Stimulated activated memory B cell treated with anti-CD40 and anti-IgM and Interleukin-4, amounts not matched to agents 10 μg/mL and 1 μg/mL and 100 μg/mL, for 72 hours (primary cell): ENCODE measurements around the gene SCP2.

ENCODE experiments used
- ATAC-seq: fragments of 150-1000 bp; cut with Tn5 transposase; 2 replicates; pipeline ENCODE4 v1.10.0; 2021
- H3K27ac Mint-ChIP-seq: one replicate; pipeline ENCODE4 v1.8.0; 2022; ENCODE audit warnings: mild to moderate bottlenecking, mixed read lengths
- H3K27me3 Mint-ChIP-seq: one replicate; pipeline ENCODE4 v1.8.0; 2022; ENCODE audit warnings: mixed read lengths
- H3K36me3 Mint-ChIP-seq: one replicate; pipeline ENCODE4 v1.8.0; 2022; ENCODE audit warnings: mixed read lengths
- H3K4me1 Mint-ChIP-seq: one replicate; pipeline ENCODE4 v1.8.0; 2022; ENCODE audit warnings: mixed read lengths
- H3K4me3 Mint-ChIP-seq: one replicate; pipeline ENCODE4 v1.8.0; 2022; ENCODE audit warnings: mild to moderate bottlenecking, moderate library complexity, mixed read lengths
- H3K9me3 Mint-ChIP-seq: one replicate; pipeline ENCODE4 v1.8.0; 2022; ENCODE audit warnings: mixed read lengths

Gene SCP2

DNA sequence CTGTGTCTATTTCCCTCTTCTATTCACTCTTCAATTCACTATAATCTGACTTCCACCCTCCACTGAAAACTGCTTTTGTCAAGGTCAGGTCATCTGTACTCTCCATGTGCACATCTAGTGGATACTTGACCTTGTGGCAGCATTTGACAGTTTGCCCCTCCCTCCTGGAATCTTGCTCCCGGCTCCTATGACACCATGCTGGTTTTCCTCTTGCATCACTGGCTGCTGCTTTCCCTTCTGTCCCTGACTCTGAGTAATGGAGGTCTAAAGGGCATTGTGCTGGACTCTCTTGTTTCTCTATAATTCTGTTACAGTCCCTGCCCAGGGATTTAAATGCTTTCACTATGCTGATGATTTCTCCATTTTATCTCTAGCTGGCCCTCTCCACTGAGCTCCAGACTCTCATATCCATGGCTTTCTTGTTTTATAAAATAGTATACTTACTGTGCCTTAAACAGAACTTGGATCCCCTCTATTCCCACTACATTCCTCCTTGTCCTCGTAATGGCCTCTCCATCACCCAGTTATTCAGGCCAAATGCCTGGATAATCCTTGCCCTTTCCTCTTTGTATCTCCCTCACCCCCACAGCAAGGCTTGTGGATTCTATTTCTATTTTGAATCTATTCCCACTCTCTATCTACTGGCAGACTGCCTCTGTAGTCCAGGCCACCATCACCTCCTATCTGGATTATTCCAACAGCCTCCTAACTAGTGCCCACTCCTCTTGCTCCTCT is 98.1 kb downstream of the SCP2 start:
- no peak overlapping the region for H3K27ac Mint-ChIP-seq
- no peak overlapping the region for H3K4me3 Mint-ChIP-seq
- ATAC-seq = no peak
- no peaks in the 10 kb centered on the region for H3K4me1 Mint-ChIP-seq
- H3K9me3 Mint-ChIP-seq = no peaks in the 10 kb centered on the region
- H3K27me3 Mint-ChIP-seq = no peaks in the 10 kb centered on the region
- H3K36me3 Mint-ChIP-seq = peaks cover 6% of the 10 kb centered on the region

- Mint-ChIP-seq H3K27me3 (no peaks in the 10 kb centered on the region), H3K27ac (no peak overlapping the region), H3K9me3 (no peaks in the 10 kb centered on the region), H3K4me3 (no peak overlapping the region), H3K36me3 (peaks cover 6% of the 10 kb centered on the region), H3K4me1 (no peaks in the 10 kb centered on the region)
- ATAC-seq = no peak
Observed at GRCh38 chr1:53025769-53026112, 98.7 kb downstream of the SCP2 start.

- Mint-ChIP-seq H3K4me3 (no peak overlapping the region), H3K4me1 (no peaks in the 10 kb centered on the region), H3K9me3 (no peaks in the 10 kb centered on the region), H3K27me3 (no peaks in the 10 kb centered on the region), H3K27ac (no peak overlapping the region), H3K36me3 (peaks cover 9% of the 10 kb centered on the region)
- no peak for ATAC-seq
Observed at GRCh38 chr1:53026254-53026653, 99.2 kb downstream of the SCP2 start.

DNA sequence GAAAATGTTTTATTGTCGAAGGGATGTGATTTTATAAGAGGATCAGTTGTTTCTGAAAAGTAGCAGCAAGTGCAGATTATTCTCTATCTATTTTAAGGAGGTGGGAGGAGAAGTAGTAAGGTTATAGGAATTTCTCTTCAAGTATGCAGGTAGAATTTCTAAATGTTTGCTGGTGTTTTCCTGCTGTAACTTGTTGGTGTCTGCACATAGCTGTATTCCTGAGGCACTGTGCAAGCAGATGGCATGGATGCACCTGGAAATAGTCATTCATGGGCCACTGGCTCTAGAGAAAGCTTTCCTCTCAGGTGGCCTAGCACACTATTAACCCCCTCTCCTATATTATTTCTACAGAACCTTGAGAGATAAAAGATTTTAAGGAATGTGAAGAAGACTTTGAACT is 104.7 kb downstream of the SCP2 start:
- H3K36me3 Mint-ChIP-seq = peaks cover 22% of the 10 kb centered on the region
- no peaks in the 10 kb centered on the region for H3K4me1 Mint-ChIP-seq
- H3K4me3 Mint-ChIP-seq = no peak overlapping the region
- H3K27me3 Mint-ChIP-seq = no peaks in the 10 kb centered on the region
- ATAC-seq = no peak
- H3K9me3 Mint-ChIP-seq = no peaks in the 10 kb centered on the region
- H3K27ac Mint-ChIP-seq = no peak overlapping the region

- Mint-ChIP-seq H3K4me1 (no peaks in the 10 kb centered on the region), H3K9me3 (no peaks in the 10 kb centered on the region), H3K27me3 (no peaks in the 10 kb centered on the region), H3K27ac (no peak overlapping the region), H3K4me3 (no peak overlapping the region), H3K36me3 (peaks cover 45% of the 10 kb centered on the region)
- no peak for ATAC-seq
Observed at GRCh38 chr1:53037159-53037558, 110.1 kb downstream of the SCP2 start.

- Mint-ChIP-seq H3K9me3 (no peaks in the 10 kb centered on the region), H3K27me3 (no peaks in the 10 kb centered on the region), H3K36me3 (peaks cover 41% of the 10 kb centered on the region), H3K4me3 (no peak overlapping the region), H3K27ac (no peak overlapping the region), H3K4me1 (no peaks in the 10 kb centered on the region)
- no peak for ATAC-seq
Observed at GRCh38 chr1:53038566-53038965, 111.5 kb downstream of the SCP2 start.

- H3K27me3 Mint-ChIP-seq = no peaks in the 10 kb centered on the region
- no peak overlapping the region for H3K4me3 Mint-ChIP-seq
- peaks cover 54% of the 10 kb centered on the region for H3K36me3 Mint-ChIP-seq
- H3K9me3 Mint-ChIP-seq = no peaks in the 10 kb centered on the region
- H3K27ac Mint-ChIP-seq = no peak overlapping the region
- H3K4me1 Mint-ChIP-seq = no peaks in the 10 kb centered on the region
- ATAC-seq = no peak
Observed at GRCh38 chr1:53043271-53043670, 116.2 kb downstream of the SCP2 start.

DNA sequence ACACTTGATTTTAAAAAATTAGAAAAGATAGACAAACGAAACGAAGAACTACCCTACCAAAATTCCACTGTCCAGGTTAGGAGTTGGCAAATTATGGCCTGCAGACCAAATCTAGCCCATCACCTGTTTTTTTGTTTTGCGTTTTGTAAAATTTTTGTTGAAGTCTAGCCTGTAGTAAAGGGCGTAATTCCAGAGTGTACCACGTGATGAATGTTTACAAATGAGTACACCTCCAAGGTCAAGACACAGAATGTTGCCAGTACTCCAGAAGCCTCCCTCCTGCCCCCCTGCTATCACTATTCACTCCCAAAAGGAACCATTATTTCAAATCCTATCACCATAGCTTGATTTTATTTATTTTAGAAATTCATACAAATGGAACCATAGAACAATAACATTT is 117.8 kb downstream of the SCP2 start:
- ATAC-seq = no peak
- no peaks in the 10 kb centered on the region for H3K4me1 Mint-ChIP-seq
- no peaks in the 10 kb centered on the region for H3K9me3 Mint-ChIP-seq
- no peak overlapping the region for H3K27ac Mint-ChIP-seq
- H3K27me3 Mint-ChIP-seq = no peaks in the 10 kb centered on the region
- no peak overlapping the region for H3K4me3 Mint-ChIP-seq
- H3K36me3 Mint-ChIP-seq = peaks cover 48% of the 10 kb centered on the region

DNA sequence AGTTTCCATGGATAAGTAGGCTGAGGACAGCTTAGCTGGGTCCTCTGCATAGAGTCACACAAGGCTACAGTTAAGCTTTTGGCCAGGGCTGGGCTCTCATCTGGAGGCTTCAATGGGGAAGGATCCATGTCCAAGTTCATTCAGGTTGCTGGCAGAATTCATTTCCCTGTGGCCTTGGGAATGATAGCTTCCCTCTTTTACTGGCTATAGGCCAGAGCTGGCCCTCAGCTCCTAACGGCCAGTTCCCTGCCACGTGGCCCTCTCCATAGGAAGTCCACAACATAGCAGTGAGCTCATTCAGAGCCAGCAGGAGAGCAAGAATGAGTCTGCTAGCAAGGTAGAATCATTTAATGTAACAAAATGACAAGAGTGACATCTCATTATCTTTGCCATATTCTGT is 119.9 kb downstream of the SCP2 start:
- no peaks in the 10 kb centered on the region for H3K27me3 Mint-ChIP-seq
- H3K4me1 Mint-ChIP-seq = no peaks in the 10 kb centered on the region
- H3K9me3 Mint-ChIP-seq = no peaks in the 10 kb centered on the region
- H3K27ac Mint-ChIP-seq = no peak overlapping the region
- H3K4me3 Mint-ChIP-seq = no peak overlapping the region
- peaks cover 35% of the 10 kb centered on the region for H3K36me3 Mint-ChIP-seq
- no peak for ATAC-seq

- no peak for ATAC-seq
- no peaks in the 10 kb centered on the region for H3K27me3 Mint-ChIP-seq
- H3K27ac Mint-ChIP-seq = no peak overlapping the region
- no peak overlapping the region for H3K4me3 Mint-ChIP-seq
- H3K4me1 Mint-ChIP-seq = no peaks in the 10 kb centered on the region
- H3K36me3 Mint-ChIP-seq = peaks cover 46% of the 10 kb centered on the region
- H3K9me3 Mint-ChIP-seq = no peaks in the 10 kb centered on the region
Observed at GRCh38 chr1:53047737-53048736, 121.0 kb downstream of the SCP2 start.

DNA sequence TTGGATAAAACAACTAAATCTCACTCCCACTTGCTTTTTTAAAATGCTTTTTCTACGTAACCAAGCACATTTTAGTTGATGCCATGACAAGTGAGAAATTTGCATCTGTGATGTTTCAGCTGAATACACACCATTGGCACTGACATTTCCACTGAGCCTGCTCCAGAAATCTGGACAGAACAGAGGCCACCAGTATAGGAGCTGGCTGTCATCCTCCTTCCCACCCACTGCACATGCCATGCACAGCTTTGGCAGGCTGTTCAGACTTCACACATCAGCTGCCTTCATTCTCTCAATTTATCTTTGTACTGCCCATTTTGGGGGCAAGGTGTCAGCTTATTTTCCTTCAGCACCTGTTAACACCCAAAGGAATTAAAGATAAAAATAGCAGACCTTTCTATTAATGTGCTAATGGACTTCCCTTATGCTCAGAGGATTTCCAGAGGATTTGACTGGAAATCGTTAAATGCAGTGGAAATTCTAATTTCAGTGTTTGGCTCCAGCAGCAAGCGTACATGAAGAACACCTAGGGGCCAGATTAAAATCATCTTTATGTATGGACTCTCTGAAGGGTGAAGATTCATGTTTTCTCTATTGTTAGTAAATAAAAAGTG is 122.0 kb downstream of the SCP2 start:
- no peaks in the 10 kb centered on the region for H3K9me3 Mint-ChIP-seq
- H3K27me3 Mint-ChIP-seq = no peaks in the 10 kb centered on the region
- H3K27ac Mint-ChIP-seq = no peak overlapping the region
- H3K36me3 Mint-ChIP-seq = peaks cover 56% of the 10 kb centered on the region
- no peak for ATAC-seq
- H3K4me3 Mint-ChIP-seq = no peak overlapping the region
- H3K4me1 Mint-ChIP-seq = no peaks in the 10 kb centered on the region

GRCh38 chr1:53049574-53049967 is 122.5 kb downstream of the SCP2 start:
- H3K4me3 Mint-ChIP-seq = no peak overlapping the region
- no peaks in the 10 kb centered on the region for H3K9me3 Mint-ChIP-seq
- H3K4me1 Mint-ChIP-seq = no peaks in the 10 kb centered on the region
- H3K27me3 Mint-ChIP-seq = no peaks in the 10 kb centered on the region
- no peak overlapping the region for H3K27ac Mint-ChIP-seq
- peaks cover 60% of the 10 kb centered on the region for H3K36me3 Mint-ChIP-seq
- no peak for ATAC-seq

DNA sequence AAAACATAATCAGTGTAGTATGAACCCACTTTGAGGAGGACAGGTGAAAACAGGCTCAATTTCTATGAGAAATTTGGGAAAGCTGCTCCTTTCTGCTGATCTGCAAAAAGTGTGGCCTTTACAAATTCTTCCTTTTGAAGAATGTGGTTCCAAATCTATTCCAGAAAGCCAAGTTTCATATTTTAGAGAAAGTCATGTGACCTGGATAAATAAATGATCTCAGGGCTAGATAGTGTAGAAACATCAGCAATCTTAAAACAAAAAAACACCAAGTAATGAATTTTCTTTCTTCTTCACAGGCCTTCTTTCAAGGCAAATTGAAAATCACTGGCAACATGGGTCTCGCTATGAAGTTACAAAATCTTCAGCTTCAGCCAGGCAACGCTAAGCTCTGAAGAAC is 123.2 kb downstream of the SCP2 start:
- no peak overlapping the region for H3K27ac Mint-ChIP-seq
- H3K36me3 Mint-ChIP-seq = peaks cover 59% of the 10 kb centered on the region
- H3K27me3 Mint-ChIP-seq = no peaks in the 10 kb centered on the region
- no peaks in the 10 kb centered on the region for H3K9me3 Mint-ChIP-seq
- H3K4me1 Mint-ChIP-seq = no peaks in the 10 kb centered on the region
- no peak overlapping the region for H3K4me3 Mint-ChIP-seq
- no peak for ATAC-seq

GRCh38 chr1:53051676-53052075 is 124.6 kb downstream of the SCP2 start:
- Mint-ChIP-seq H3K9me3 (no peaks in the 10 kb centered on the region), H3K36me3 (peaks cover 53% of the 10 kb centered on the region), H3K4me3 (no peak overlapping the region), H3K27ac (no peak overlapping the region), H3K27me3 (no peaks in the 10 kb centered on the region), H3K4me1 (no peaks in the 10 kb centered on the region)
- ATAC-seq = no peak

DNA sequence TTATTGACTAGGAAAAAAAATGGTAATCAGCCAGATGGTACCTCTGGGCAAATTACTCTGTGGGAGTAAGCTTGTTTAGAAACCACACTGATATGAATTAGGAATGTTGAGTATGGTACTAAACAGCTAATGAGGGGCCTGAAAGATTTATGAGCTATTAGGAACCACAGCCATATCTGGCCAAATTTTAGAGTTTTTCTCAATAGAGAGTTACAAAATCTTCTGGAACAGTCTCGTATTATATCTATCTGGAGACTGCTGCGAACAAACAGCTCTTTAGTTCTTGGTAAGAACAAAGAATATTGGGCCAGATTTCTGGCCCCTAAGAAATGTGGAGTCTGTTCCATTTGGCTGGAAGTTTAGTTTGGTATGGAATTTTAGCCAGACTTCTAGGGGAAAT is 130.1 kb downstream of the SCP2 start:
- H3K27me3 Mint-ChIP-seq = peaks cover 11% of the 10 kb centered on the region
- H3K4me1 Mint-ChIP-seq = no peaks in the 10 kb centered on the region
- no peaks in the 10 kb centered on the region for H3K9me3 Mint-ChIP-seq
- peaks cover 27% of the 10 kb centered on the region for H3K36me3 Mint-ChIP-seq
- ATAC-seq = no peak
- H3K27ac Mint-ChIP-seq = no peak overlapping the region
- H3K4me3 Mint-ChIP-seq = no peak overlapping the region
